Fibroblast of villous mesenchyme (primary cell): ENCODE results near the gene GPR42. TPM values are rescaled to one million over a fixed set of nuclear protein-coding genes. Genes with fewer than 3 reads are reported as not detected.

ENCODE experiments used
- DNase-seq: peaks from one replicate; pipeline ENCODE4 v3.0.0-alpha.2; 2010; ENCODE audit warnings: low read depth
- H3K4me3 ChIP-seq: 2 replicates; pipeline ENCODE4 v1.5.1; 2011; ENCODE audit warnings: low read depth, mild to moderate bottlenecking, low read length
- CTCF ChIP-seq: IDR thresholded peaks from 2 replicates; pipeline ENCODE4 v1.5.1; 2012; ENCODE audit warnings: low read depth, mild to moderate bottlenecking, low read length; ENCODE audit not compliant: insufficient read depth
- total RNA-seq: library from RNA; depleted of rRNA; stranded (reverse); fragments of >200 nt; gene quantifications from 2 replicates; pipeline ENCODE4 v1.2.3, GENCODE V29; 2012

Gene GPR42
- total RNA-seq, 1 donor, result not detected

GRCh38 chr19:35388277-35389054 lies 17.6 kb downstream of the GPR42 start:
- DNase-seq, result no peak
- no peak for TF ChIP-seq CTCF
- H3K4me3 ChIP-seq, result no peak overlapping the region

GRCh38 chr19:35389192-35389861 lies 18.5 kb downstream of the GPR42 start:
- TF ChIP-seq CTCF, result no peak
- no peak overlapping the region for H3K4me3 ChIP-seq
- no peak for DNase-seq

GRCh38 chr19:35392742-35393715 lies 22.2 kb downstream of the GPR42 start:
- no peak for TF ChIP-seq CTCF
- no peak overlapping the region for H3K4me3 ChIP-seq
- no peak for DNase-seq

- no peak for TF ChIP-seq CTCF
- DNase-seq, result peak; percentile 7
- no peak overlapping the region for H3K4me3 ChIP-seq
Measured at GRCh38 chr19:35395382-35396199, 24.7 kb downstream of the GPR42 start.

GRCh38 chr19:35396240-35396885 lies 25.5 kb downstream of the GPR42 start:
- DNase-seq, result no peak
- TF ChIP-seq CTCF, result no peak
- H3K4me3 ChIP-seq, result no peak overlapping the region
